Aorta (tissue), 5 donors: ENCODE measurements around the gene ST6GAL1. TPM values are rescaled to one million over a fixed set of nuclear protein-coding genes. Genes with fewer than 3 reads are reported as not detected.
"Not testable (repeated sequence)": the region's sequence is repeated elsewhere in the genome, so short reads cannot be mapped to it uniquely, and the experiment has no call there.

Experiments
- ATAC-seq: fragments of 200-7000 bp; cut with Tn5 transposase; one replicate; pipeline ENCODE4 v1.9.1; 2022; ENCODE audit warnings: moderate library complexity; ENCODE audit not compliant: low FRiP score
- DNase-seq, 2 donors: peaks; one replicate each; pipeline ENCODE4 v3.0.0-alpha.2; 2020
- H3K27ac ChIP-seq, 2 donors: one replicate each; pipeline ENCODE4 v1.5.1; 2013; ENCODE audit warnings: low read length in 2 of 2, mild to moderate bottlenecking in 2 of 2, moderate library complexity in 2 of 2, control low read depth in 1 of 2, inconsistent platforms in 1 of 2, low read depth in 1 of 2
- H3K27me3 ChIP-seq, 2 donors: one replicate each; pipeline ENCODE4 v1.6.1; 2013; ENCODE audit warnings: control low read depth in 1 of 2, low read length in 1 of 2, mild to moderate bottlenecking in 1 of 2, moderate library complexity in 1 of 2; ENCODE audit not compliant: insufficient read depth in 2 of 2, control insufficient read depth in 1 of 2
- H3K36me3 ChIP-seq, 2 donors: one replicate each; pipeline ENCODE4 v1.6.1; 2013; ENCODE audit warnings: control low read depth in 1 of 2, low read length in 1 of 2, mild to moderate bottlenecking in 1 of 2; ENCODE audit not compliant: insufficient read depth in 2 of 2, control insufficient read depth in 1 of 2
- H3K4me1 ChIP-seq, 2 donors: one replicate each; pipeline ENCODE4 v1.6.1; 2013; ENCODE audit warnings: low read length in 2 of 2, control low read depth in 1 of 2, mild to moderate bottlenecking in 1 of 2, moderate library complexity in 1 of 2; ENCODE audit not compliant: insufficient read depth in 2 of 2, control insufficient read depth in 1 of 2
- H3K4me3 ChIP-seq, 2 donors: one replicate each; pipeline ENCODE4 v1.5.1; 2013; ENCODE audit warnings: low read length in 2 of 2, control low read depth in 1 of 2, mild to moderate bottlenecking in 1 of 2
- H3K9me3 ChIP-seq: one replicate; pipeline ENCODE4 v1.6.1; 2013; ENCODE audit warnings: mild to moderate bottlenecking, low read length; ENCODE audit not compliant: control insufficient read depth
- WGBS, 2 donors: extraction: QIAGEN DNeasy Blood & Tissue Kit; methylation state at CpG; one replicate each; pipeline ENCODE4 v1.1.7; 2013; 5-methylcytosine and 5-hydroxymethylcytosine counted together
- intact Hi-C, 2 donors: fragments of 100-400 bp; cut with DNase I; formaldehyde crosslinking; loops; one replicate each; pipeline versions ENCODE4 v1.14.2 to v1.15.0; 2022
- polyA plus RNA-seq, 2 donors: library from polyadenylated mRNA; stranded (reverse); fragments of 200-250 nt; gene quantifications; one replicate each; pipeline ENCODE4 v1.2.3, GENCODE V29; 2013
- total RNA-seq, 2 donors: library from RNA; stranded (reverse); fragmentation: NEBNext Ultra II Directional; extraction: Animal tissue kit (Norgen Biotek cat#: 25700); gene quantifications; one replicate each; pipeline ENCODE4 v1.2.1, GENCODE V29; 2021
- donor health status: healthy with polysubstance abuse.
- donor health status: Bipolar disorder and iron deficiency.
- donor health status: DM: no; HTN: no; CAD: no.
- donor health status: DM: no; HTN: no; CAD: no.
- donor health status: DM: yes; HTN: yes; CAD: no.

ST6GAL1 gene
- total and polyA plus RNA-seq, 4 donors, result 11.8 to 140 (median 50.4) TPM

DNA sequence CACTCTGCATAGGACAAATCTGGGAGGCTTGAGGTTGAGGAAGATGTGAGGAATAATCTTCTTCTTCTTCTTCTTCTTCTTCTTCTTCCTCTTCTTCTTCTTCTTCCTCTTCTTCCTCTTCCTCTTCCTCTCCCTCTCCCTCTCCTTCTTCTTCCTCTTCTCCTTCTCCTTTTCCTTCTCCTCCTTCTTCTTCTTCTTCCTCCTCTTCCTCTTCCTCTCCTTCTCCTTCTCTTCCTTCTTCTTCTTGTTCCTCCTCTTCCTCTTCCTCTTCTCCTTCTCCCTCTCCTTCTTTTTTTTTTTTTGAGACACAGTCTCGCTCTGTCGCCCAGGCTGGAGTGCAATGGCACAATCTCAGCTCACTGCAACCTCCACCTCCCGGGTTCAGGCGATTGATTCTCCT is 40.6 kb upstream of the ST6GAL1 start:
- H3K4me3 ChIP-seq, H3K4me1 ChIP-seq, ATAC-seq, H3K9me3 ChIP-seq, H3K27ac ChIP-seq, DNase-seq, H3K36me3 ChIP-seq, H3K27me3 ChIP-seq, intact Hi-C loops: not testable (repeated sequence)
- 96 to 98% methylated on average over 4 of the region's 4 CpGs for WGBS, 2 donors

DNA sequence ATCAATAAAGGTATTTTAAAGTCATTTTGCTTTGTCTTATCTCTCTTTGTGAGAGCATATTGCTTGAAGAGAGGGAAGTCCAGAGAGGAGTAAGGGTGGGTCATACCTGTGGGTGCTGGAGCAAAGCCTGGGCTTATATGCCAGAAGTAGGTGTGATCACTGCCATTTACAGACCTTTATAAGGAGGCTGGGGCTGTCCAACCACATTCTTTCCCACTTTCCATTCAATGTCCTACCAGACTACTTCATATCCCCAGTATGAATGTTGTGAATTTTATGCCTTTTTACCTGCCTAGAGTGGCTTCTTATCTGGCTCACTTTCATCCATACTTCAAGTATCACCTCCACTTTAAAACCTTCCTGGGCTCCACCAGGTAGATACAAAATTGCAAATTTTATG is 39.4 kb upstream of the ST6GAL1 start:
- DNase-seq (no peak), ATAC-seq (no peak)
- H3K36me3 ChIP-seq, result no peaks in the 10 kb centered on the region
- H3K4me3 ChIP-seq, result no peak overlapping the region
- no peaks in the 10 kb centered on the region for H3K4me1 ChIP-seq
- H3K27ac ChIP-seq, result no peak overlapping the region
- intact Hi-C loops, result no loop called here
- no peaks in the 10 kb centered on the region for H3K27me3 ChIP-seq
- no peaks in the 10 kb centered on the region for H3K9me3 ChIP-seq

DNA sequence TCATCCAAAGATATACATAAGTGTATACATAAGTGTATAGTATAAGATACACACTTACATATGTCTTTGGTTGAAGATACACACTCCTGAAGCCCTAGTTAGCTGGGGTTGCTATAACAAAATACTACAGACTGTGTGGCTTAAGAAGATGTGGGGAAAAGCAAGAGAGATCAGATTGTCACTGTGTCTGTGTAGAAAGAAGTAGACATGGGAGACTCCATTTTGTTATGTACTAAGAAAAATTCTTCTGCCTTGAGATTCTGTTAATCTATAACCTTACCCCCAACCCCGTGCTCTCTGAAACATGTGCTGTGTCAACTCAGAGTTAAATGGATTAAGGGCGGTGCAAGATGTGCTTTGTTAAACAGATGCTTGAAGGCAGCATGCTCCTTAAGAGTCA is 37.3 kb upstream of the ST6GAL1 start:
- ATAC-seq, H3K4me1 ChIP-seq, H3K9me3 ChIP-seq, H3K27me3 ChIP-seq, H3K27ac ChIP-seq, H3K36me3 ChIP-seq, intact Hi-C loops, DNase-seq, H3K4me3 ChIP-seq: not testable (repeated sequence)
- no CpG with 5 or more reads among the region's 2 CpGs for WGBS, 2 donors

DNA sequence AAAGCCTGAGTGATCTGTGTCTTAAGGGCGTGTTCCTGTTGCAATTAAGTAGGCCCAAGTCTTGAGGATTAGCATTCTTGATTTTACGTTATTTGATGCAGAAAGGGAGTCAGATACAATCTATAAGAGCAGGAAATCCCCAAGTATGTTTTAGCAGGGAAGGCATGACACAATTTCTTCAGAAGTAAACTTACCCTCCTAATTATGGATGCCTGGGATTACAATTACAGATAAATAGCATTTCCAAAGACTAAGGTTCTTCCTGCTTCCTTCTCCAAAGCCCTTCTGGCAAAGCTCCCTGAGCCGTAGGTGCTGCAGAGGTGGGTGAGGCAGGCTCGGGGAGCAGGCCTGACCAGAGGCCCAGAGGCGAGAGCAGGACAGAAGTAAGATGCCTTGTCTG is 34.9 kb upstream of the ST6GAL1 start:
- Histone ChIP-seq H3K4me3 (no peak overlapping the region), H3K4me1 (no peaks in the 10 kb centered on the region), H3K27me3 (no peaks in the 10 kb centered on the region), H3K27ac (no peak overlapping the region), H3K9me3 (no peaks in the 10 kb centered on the region), H3K36me3 (no peaks in the 10 kb centered on the region)
- ATAC-seq, result no peak
- 95 to 97% methylated on average over 5 of the region's 5 CpGs for WGBS, 2 donors
- DNase-seq, result no peak
- intact Hi-C loops, result no loop called here

DNA sequence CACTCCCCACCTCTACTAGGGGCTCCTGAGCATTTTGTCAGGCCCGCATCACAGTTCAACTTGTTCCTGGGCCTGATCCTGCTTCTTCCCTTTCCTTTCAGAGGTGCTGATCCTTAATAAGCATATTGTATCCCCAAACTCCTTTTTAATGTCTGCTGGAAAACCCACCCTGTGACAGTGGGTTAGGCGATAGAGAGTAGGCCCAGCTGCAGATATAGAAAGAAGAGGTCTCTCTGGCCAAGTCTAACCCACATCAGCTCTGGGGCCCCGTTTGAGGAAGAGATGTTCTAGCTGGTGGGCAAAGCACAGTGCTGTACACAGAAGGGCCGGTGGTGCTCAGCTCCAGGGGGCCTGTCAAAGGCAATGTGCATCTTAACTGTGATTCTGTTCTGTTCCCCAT is 34.3 kb upstream of the ST6GAL1 start:
- DNase-seq (no peak), ATAC-seq (no peak)
- H3K36me3 ChIP-seq, result no peaks in the 10 kb centered on the region
- no peaks in the 10 kb centered on the region for H3K4me1 ChIP-seq
- H3K4me3 ChIP-seq, result no peak overlapping the region
- no peak overlapping the region for H3K27ac ChIP-seq
- intact Hi-C loops, result no loop called here
- H3K27me3 ChIP-seq, result no peaks in the 10 kb centered on the region
- H3K9me3 ChIP-seq, result no peaks in the 10 kb centered on the region
- WGBS, 2 donors, result 94 to 97% methylated on average over 4 of the region's 4 CpGs

DNA sequence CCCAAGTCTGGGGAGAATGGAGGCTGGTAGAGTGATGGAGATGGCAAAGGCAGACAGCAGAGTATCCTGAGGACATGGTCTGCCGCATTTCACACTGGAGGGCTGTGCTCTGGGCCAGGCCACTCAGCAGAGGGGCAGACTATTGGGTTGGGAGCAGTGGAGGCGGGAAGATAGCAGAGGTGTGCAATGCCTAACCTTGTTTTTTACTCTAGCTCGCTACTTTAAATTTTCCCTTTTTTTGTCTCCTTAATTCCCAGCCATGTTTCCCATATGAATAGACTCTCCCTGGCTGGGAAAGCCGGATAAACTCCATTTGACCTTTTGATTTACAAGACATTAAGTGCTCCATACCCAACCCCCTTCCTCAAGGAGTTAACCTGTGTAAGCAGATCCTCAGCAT is 33.5 kb upstream of the ST6GAL1 start:
- Histone ChIP-seq H3K36me3 (no peaks in the 10 kb centered on the region), H3K27me3 (no peaks in the 10 kb centered on the region), H3K4me1 (peaks cover 0 to 4% of the 10 kb centered on the region in 2 donors), H3K9me3 (no peaks in the 10 kb centered on the region), H3K27ac (no peak overlapping the region), H3K4me3 (no peak overlapping the region)
- WGBS, 2 donors, result 86 to 90% methylated on average over 4 of the region's 4 CpGs
- intact Hi-C loops, result no loop called here
- no peak for ATAC-seq
- DNase-seq, result no peak

DNA sequence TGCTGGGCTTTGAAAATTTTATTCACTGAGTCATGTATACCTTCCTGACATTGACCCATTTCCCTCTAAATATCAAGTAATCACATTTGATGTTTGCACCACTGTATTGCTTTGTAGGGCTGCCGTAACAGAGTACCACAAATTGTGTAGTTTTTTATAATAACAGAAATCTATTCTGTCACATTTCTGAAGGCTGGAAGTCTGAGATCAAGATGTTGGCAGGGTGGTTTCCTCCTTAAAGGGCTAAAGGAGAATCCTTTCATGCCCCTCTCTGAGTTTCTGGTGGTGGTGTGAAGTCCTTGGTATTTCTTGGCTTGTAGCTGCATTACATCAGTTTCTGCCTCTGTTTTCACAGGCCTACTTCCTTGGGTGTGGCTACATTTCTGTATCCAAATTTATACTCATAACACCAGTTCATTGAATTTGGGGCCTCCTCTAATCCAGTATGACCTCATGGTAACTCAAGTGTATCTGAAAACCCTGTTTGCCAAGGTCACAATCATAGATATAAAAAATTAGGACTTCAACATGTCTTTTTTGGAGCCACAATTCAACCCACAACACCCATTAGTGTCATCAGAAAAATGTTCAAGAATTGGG is 29.1 kb upstream of the ST6GAL1 start:
- Histone ChIP-seq H3K27me3 (no peaks in the 10 kb centered on the region), H3K9me3 (no peaks in the 10 kb centered on the region), H3K27ac (no peak overlapping the region), H3K36me3 (no peaks in the 10 kb centered on the region), H3K4me1 (peaks cover 0 to 4% of the 10 kb centered on the region in 2 donors), H3K4me3 (no peak overlapping the region)
- intact Hi-C loops, result no loop called here
- no peak for ATAC-seq
- no peak for DNase-seq
- WGBS, 2 donors, result 15 to 17% methylated on average over 1 of the region's 1 CpG

DNA sequence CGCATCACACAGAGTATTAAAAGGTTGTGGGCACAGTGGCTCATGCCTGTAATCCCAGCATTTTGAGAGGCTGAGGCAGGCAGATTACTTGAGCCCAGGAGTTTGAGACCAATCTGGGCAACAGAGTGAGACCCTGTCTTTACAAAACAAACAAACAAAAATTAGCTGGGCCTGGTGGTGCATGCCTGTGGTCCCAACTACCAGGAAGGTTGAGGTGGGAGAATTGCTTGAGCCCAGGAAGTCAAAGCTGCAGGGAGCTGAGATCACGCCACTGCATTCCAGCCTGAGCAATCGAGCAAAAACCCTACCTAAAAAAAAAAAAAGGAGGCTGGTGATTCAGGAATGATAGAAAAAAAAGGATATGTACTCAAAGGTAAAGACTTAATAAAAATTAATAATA is 28.2 kb upstream of the ST6GAL1 start:
- no peak overlapping the region for H3K4me3 ChIP-seq
- peaks cover 0 to 4% of the 10 kb centered on the region in 2 donors for H3K4me1 ChIP-seq
- ATAC-seq (no peak), DNase-seq (no peak)
- H3K27ac ChIP-seq, result no peak overlapping the region
- H3K9me3 ChIP-seq, result no peaks in the 10 kb centered on the region
- H3K36me3 ChIP-seq, result no peaks in the 10 kb centered on the region
- WGBS, 2 donors, result 72 to 87% methylated on average over 3 of the region's 3 CpGs
- intact Hi-C loops, result no loop called here
- H3K27me3 ChIP-seq, result no peaks in the 10 kb centered on the region

DNA sequence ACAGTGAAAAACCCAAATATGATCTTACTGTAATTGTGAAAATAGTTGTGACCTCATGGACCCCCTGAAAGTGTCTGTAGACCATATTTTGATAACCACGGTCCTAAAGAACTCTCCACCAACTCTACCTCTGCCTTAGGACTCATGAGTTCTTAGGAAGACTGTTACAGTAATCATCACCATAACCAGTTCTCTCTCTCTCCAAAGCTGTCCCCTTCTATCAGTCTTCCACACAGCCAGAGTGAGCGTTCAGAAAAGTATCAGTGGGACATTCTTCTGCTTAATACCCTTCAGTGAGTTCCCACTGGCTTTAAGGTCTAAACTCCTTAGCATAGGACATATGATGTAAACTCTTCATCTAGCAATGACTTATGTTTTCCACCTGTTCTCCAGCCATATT is 27.6 kb upstream of the ST6GAL1 start:
- no peaks in the 10 kb centered on the region for H3K27me3 ChIP-seq
- H3K9me3 ChIP-seq, result no peaks in the 10 kb centered on the region
- intact Hi-C loops, result no loop called here
- peaks cover 0 to 4% of the 10 kb centered on the region in 2 donors for H3K4me1 ChIP-seq
- no peak overlapping the region for H3K4me3 ChIP-seq
- whole genome bisulfite sequencing, 2 donors, result 95 to 98% methylated on average over 2 of the region's 2 CpGs
- no peak for DNase-seq
- no peaks in the 10 kb centered on the region for H3K36me3 ChIP-seq
- no peak overlapping the region for H3K27ac ChIP-seq
- no peak for ATAC-seq
